GM19193 (cell line): ENCODE measurements around the gene ANP32B.
A peak's percentile ranks its signal among the peaks of the same experiment; 100 is the strongest.

Experiments used
- POLR2A ChIP-seq: IDR thresholded peaks from 4 replicates; pipeline ENCODE4 v1.6.1; 2011; ENCODE audit not compliant: insufficient read depth, insufficient read length; ENCODE audit errors: extremely low read depth

Gene ANP32B

GRCh38 chr9:98040212-98040611, 57.1 kb downstream of the ANP32B start:
- TF ChIP-seq POLR2A: no peak

DNA sequence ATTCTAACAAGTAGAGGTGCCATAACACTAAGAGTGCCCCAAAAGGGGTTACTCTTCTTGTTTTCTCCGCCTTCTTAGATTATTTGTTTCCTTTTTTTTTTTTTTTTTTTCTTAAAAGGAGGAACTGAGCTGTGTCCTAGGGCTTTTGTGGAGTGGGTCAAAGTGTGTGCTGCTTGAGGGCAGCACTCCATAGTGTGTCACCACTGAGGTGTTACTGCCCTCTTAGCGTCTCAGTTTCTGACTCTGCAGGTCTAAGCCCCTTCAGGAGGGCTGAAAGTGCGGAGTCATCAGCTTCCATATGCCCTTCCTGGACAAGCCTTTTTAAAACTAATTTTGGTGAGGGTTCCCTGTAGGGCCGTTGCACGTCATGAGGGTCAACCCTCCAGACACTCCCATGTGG, 60.8 kb downstream of the ANP32B start:
- no peak for TF ChIP-seq POLR2A

GRCh38 chr9:98045234-98046179, 62.4 kb downstream of the ANP32B start:
- TF ChIP-seq POLR2A: peak; percentile 27

DNA sequence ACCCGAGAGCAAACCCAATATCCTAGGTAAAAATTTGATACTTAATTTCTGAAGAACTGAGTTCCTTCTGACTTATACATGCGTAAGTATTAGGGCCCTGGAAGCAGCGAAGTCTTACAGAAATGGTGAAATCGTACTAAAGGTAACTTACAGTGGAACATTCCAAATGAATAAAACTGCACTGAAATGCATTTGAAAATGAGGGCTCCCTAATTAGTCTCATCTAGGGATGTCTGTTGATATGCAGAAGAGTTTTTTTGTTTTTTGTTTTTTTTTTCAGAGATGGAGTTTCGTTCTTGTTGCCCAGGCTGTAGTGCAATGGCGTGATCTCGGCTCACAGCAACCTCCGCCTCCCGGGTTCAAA, 63.0 kb downstream of the ANP32B start:
- no peak for TF ChIP-seq POLR2A

DNA sequence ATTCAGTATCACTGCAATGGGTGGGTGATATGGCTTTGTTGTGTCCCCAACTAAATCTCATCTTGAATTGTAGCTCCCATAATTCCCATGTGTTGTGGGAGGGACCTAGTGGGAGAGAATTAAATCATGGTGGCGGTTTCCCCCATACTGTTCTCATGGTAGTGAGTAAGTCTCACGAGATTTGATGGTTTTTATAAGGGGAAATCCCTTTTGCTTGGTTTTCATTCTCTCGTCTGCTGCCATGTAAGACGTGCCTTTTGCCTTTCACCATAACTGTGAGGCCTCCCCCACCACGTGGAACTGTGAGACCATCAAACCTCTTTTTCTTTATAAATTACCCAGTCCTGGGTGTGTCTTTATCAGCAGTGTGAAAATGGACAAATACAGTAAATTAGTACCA, 63.9 kb downstream of the ANP32B start:
- no peak for TF ChIP-seq POLR2A

DNA sequence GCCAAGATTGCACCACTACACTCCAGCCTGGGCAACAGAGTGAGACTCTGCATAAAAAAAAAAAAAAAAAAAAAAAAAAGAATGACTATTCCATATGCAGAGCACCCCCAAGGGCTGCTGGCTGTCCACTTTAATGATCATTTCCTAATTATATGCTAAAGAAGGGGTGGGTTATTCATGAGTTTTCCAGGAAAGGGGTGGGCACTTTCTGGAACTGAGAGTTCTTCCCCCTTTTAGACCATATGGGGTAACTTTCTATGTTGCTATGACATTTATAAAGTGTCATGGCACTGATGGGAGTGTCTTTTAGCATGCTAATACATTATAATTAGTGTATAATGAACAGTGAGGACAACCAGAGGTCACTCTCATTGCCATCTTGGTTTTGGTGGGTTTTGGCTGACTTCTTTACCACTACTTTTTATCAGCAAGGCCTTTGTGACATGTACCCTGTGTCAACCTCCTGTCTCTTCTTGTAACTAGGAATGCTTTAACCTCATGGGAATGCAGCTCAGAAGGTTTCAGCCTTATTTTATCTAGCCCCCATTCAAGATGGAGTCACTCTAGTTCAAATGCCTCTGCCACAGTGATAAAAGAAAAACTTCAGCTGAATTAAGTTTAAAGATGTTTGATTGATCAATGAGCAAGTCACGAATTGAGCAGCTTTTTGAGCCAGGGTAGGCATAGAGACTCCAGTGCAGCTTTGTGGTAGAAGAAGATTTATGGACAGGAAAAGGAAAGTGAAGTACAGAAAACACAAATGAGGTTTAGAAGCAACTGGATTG, 66.3 kb downstream of the ANP32B start:
- TF ChIP-seq POLR2A: no peak

DNA sequence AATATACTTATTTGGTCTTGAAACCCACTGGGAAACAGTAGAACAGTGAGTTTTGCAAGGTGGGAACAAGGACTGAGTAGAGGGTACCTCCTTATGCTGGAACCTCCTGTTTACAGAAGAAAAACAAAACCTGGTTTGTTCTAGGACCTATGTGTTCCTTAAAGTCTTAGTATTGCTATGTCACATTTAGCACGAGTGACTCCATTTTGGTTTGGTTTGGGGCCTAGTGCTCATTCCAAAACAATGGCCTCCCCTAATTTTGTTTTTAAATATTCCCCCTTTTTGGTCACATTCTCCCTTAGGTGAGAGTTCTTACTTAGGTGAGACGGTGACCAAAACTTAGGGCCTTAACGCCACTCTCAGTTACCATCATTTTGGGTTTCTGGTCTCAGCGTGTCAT, 67.2 kb downstream of the ANP32B start:
- TF ChIP-seq POLR2A: no peak

DNA sequence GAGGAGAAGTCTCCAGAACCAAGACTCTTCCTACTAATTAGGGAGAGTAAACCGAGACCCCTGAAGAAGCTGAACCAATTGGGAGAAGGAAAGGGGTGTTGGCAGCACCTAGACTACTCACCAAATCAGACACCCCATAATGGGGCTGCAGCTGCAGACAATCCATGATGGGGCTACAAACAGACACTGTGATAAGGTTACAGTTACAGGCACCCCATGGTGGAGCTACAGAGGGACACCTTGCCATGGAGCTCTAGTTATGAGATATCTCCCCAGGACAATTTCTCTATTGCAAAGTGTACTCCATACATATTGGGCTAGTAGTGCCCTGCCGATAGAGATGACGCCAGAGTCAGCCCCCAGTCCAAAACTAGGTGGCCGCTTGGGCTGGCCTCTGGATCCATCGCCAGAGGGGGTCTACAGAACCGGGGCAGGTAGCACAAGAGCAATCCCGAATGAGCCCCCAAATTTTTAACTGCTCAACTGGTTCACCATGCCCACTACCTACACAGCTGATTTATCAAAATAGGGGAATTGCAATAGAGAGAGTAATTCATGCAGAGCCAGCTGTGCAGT, 71.3 kb downstream of the ANP32B start:
- no peak for TF ChIP-seq POLR2A

DNA sequence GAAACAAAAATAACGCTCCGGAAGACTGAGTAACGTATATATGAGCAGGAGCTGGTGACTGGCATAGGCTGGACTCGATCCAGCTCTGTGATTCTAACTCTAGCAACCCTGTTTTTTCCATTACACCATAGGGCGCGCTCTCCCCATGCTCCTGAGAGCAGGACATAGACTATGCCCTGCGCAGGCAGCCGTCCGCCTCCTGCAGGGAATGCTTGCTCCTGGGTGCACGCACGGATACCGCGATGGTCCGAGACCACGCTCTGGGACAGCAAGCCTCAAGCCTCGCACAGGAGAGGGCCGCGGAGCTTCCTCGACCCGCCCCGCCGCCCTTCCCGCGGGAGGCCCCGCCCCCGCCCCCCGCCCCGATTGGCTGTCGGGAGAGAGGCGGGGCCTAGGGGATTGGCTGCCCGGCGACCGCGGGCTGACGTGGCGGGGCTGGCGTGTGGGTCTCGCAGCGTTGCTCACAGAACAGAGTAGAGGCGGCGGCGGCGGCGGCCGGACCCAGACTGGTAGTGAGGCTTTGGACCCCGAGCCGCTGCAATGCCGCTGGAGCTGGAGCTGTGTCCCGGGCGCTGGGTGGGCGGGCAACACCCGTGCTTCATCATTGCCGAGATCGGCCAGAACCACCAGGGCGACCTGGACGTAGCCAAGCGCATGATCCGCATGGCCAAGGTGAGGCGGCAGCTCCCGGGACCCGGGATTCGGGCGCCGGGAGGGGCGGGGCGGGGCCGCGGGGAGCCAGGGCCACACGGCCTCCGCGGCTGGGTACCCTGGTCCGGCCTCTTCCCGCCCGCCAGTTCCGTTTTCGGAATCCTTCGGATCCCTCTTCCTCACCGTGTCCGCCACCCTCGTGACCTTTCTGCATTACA, 73.4 kb downstream of the ANP32B start, which contains the start of gene NANS:
TSS of gene NANS (plus strand) at position 464 of the 869 bp plus-strand sequence. CDS start at position 541, 77 bp downstream.
- TF ChIP-seq POLR2A: peak; percentile 92

DNA sequence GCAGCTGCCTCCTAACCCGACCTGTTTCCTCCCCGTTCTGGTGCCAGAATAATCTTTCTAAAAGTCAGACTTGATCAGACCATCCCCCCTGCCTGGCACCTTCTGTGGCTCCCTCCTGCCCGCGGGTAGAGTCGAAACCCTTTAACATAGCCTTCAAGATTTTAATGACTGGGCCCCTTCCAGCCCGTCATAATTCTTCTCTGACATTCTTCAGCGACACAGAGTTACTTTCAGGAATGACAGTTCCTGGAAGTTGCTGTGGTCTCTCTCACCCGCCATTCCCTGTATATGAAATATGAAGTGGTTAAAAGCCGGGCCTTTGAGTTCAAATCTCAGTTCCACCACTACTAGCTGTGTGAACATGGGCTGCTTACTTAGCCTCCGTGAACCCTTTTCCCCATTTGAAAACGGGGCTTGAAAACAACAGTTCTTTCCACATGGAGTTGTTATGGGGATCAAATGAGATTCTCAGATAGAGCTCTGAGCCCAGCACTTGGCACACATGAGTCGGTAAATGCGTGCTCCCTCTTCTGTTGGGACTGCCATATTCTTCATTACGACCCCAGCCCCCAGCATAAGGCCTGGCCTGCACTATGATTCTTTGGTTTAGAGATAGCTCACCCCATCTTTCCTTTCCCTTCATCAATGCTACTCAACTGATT, 74.1 kb downstream of the ANP32B start:
- TF ChIP-seq POLR2A: no peak

DNA sequence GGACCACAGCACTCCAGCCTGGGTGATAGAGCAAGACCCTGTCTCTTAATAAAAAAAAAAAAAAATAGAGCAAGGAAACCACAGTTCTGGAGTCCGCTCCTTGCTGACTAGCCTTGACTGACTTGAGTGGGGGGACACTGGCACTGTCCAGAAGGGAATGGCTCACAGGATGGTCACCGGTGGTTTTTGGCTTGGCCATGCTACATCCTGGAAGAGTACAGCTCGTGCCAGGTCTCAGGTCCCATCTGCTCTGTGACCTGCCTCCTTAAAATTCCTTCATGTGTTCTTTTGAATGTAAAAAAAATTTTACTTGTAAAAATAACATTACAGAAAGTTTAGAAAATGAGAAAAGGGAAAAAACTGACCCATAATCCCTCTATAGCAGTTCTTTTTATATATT, 79.0 kb downstream of the ANP32B start:
- no peak for TF ChIP-seq POLR2A

DNA sequence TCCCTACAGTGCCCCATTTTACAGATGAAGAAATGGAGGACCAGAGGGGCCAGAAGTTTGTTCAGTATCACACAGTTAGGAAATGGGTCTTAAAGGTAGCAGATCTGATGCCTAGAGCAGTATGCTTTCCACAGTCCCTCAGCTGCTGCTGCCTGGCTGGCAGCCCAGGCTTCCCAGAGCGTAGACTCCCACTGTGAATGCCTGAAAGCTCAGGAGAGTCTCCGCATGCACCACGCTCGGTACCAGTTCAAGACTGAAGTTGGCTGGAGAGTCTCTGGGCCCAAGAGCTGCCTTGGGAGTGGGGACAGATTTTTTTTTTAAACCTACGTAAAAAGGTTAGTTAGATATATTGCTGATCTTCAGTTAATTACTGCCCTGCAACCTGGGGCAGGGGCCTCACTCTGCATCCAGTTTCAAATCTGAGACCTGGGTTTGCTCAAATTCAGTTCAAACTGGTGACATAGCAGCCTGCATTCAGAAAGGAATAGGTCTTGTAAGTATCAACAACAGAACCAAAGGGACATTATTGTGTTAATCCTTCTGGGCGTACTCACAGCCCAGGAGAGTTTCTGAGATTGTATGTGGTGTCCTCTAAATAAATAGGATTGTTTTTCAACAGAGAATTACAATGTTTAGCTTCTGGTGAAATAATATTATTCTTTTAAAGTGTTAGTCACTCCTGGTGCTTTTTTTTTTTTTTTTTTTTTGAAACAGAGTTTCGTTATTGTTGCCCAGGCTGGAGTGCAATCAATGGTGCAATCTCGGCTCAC, 81.7 kb downstream of the ANP32B start:
- no peak for TF ChIP-seq POLR2A
